HepG2 (cell line): Measurements from ENCODE around the gene ZNF446. TPM values are rescaled to one million over a fixed set of nuclear protein-coding genes. Genes with fewer than 3 reads are reported as not detected.
A peak's percentile ranks its signal among the peaks of the same experiment; 100 is the strongest.

Experiments
- BRD4 ChIP-seq: sonication (generic); formaldehyde crosslinking; IDR thresholded peaks from 2 replicates; pipeline ENCODE4 v1.4.0; 2020; ENCODE audit warnings: missing genetic modification reagents
- CBX1 ChIP-seq: IDR thresholded peaks from one replicate; pipeline ENCODE4 v1.6.1; 2016; ENCODE audit warnings: antibody characterized with exemption, low read depth
- GATAD1 ChIP-seq: IDR thresholded peaks from 2 replicates; pipeline ENCODE4 v1.6.1; 2016; ENCODE audit warnings: missing genetic modification reagents, missing compliant biosample characterization
- GRHL1 ChIP-seq: sonication (generic); formaldehyde crosslinking; conservative IDR thresholded peaks from 2 replicates; pipeline ENCODE4 v1.8.0; 2022; ENCODE audit warnings: missing genetic modification reagents
- ISX ChIP-seq: sonication (generic); formaldehyde crosslinking; conservative IDR thresholded peaks from 2 replicates; pipeline ENCODE4 v1.5.0; 2020; ENCODE audit warnings: missing genetic modification reagents
- JDP2 ChIP-seq: sonication (generic); formaldehyde crosslinking; IDR thresholded peaks from 2 replicates; pipeline ENCODE4 v1.8.1; 2022; ENCODE audit warnings: missing genetic modification reagents, borderline replicate concordance
- KLF12 ChIP-seq: sonication (generic); formaldehyde crosslinking; IDR thresholded peaks from 2 replicates; pipeline ENCODE4 v1.4.0; 2020; ENCODE audit warnings: missing genetic modification reagents, borderline replicate concordance
- NFRKB ChIP-seq: fragments of 450-650 bp; IDR thresholded peaks from 2 replicates; pipeline ENCODE4 v1.6.1; 2017
- PRPF4 ChIP-seq: fragments of 200-400 bp; formaldehyde crosslinking; IDR thresholded peaks from 2 replicates; pipeline ENCODE4 v1.6.1; 2016; ENCODE audit warnings: low read length, low read depth; ENCODE audit not compliant: poor library complexity, severe bottlenecking
- SIN3A ChIP-seq: IDR thresholded peaks from 2 replicates; pipeline ENCODE4 v1.6.1; 2011; ENCODE audit warnings: low read depth, mild to moderate bottlenecking, control low read depth, low read length, borderline replicate concordance
- THAP9 ChIP-seq: sonication (generic); formaldehyde crosslinking; IDR thresholded peaks from 2 replicates; pipeline ENCODE4; 2020; ENCODE audit warnings: missing genetic modification reagents, mild to moderate bottlenecking, borderline replicate concordance
- ZNF101 ChIP-seq: sonication (generic); formaldehyde crosslinking; IDR thresholded peaks from 2 replicates; pipeline ENCODE4 v1.4.0; 2020; ENCODE audit warnings: mild to moderate bottlenecking, low read depth, missing genetic modification reagents, borderline replicate concordance
- ZNF180 ChIP-seq: sonication (generic); formaldehyde crosslinking; IDR thresholded peaks from 2 replicates; pipeline ENCODE4 v1.4.0; 2020; ENCODE audit warnings: low read depth, missing genetic modification reagents, borderline replicate concordance
- ZNF350 ChIP-seq: sonication (generic); formaldehyde crosslinking; IDR thresholded peaks from 2 replicates; pipeline ENCODE4 v1.4.0; 2020; ENCODE audit warnings: mild to moderate bottlenecking, low read depth, missing genetic modification reagents, borderline replicate concordance
- ZNF446 ChIP-seq: sonication (generic); formaldehyde crosslinking; IDR thresholded peaks from 2 replicates; pipeline ENCODE4 v1.5.0; 2020; ENCODE audit warnings: mild to moderate bottlenecking, missing genetic modification reagents
- ZNF556 ChIP-seq: sonication (generic); formaldehyde crosslinking; IDR thresholded peaks from 2 replicates; pipeline ENCODE4 v1.4.0; 2020; ENCODE audit warnings: mild to moderate bottlenecking, missing genetic modification reagents, borderline replicate concordance
- ZNF609 ChIP-seq: sonication (generic); formaldehyde crosslinking; IDR thresholded peaks from 2 replicates; pipeline ENCODE4 v1.4.0; 2020; ENCODE audit warnings: mild to moderate bottlenecking, missing genetic modification reagents, borderline replicate concordance
- ZNF747 ChIP-seq: sonication (generic); formaldehyde crosslinking; IDR thresholded peaks from 2 replicates; pipeline ENCODE4 v1.8.1; 2023; ENCODE audit warnings: missing genetic modification reagents, mild to moderate bottlenecking, borderline replicate concordance
- ZNF83 ChIP-seq: sonication (generic); formaldehyde crosslinking; IDR thresholded peaks from 2 replicates; pipeline ENCODE4 v1.4.0; 2020; ENCODE audit warnings: missing genetic modification reagents, mild to moderate bottlenecking, borderline replicate concordance
- polyA plus RNA-seq, 8 experiments: library from polyadenylated mRNA; depleted of rRNA in 3 of 8; stranded (reverse) in 7 of 8; unstranded in 1 of 8; fragments of >200 nt; fragmentation: Illumina TruSeq in 4 of 8; extraction: Trizol in 4 of 8; gene quantifications; 2 replicates each; pipeline versions ENCODE4 v1.2.1 to v1.2.3, GENCODE V29; 2011 to 2016; ENCODE audit warnings: low read depth in 4 of 8, missing spikeins in 1 of 8, mixed read lengths in 1 of 8; ENCODE audit not compliant: insufficient read depth in 1 of 8
- total RNA-seq, 5 experiments: library from RNA; depleted of rRNA; stranded (reverse); fragments of >200 nt; fragmentation: Illumina TruSeq; extraction: Trizol; gene quantifications; 2 replicates each; pipeline ENCODE4 v1.2.3, GENCODE V29; 2016; ENCODE audit warnings: low read depth in 1 of 5

Gene ZNF446
- total and polyA plus RNA-seq, 2 of the 13 experiments (the other 11 are each of a cell fraction or from before 2014, with no cell fraction given) = 3.0 to 3.6 TPM

- TF ChIP-seq GATAD1 (CRISPR knock-in tag) (peak; percentile 99), ISX (CRISPR knock-in tag) (0 out of 2 replicates have a peak, but pooled peaks have one; percentile 16), ZNF350 (CRISPR knock-in tag) (peak; percentile 99), BRD4 (CRISPR knock-in tag) (no peak; the same call in none of the 2 replicates), CBX1 (peak; percentile 90), JDP2 (peak; percentile 26; the same call in 1 of the 2 replicates), PRPF4 (peak; percentile 55), SIN3A (peak; percentile 92; the same call in 1 of the 2 replicates), ZNF609 (peak; percentile 67), THAP9 (CRISPR knock-in tag) (peak; percentile 98), ZNF747 (CRISPR knock-in tag) (peak; percentile 98; the same call in 1 of the 2 replicates), ZNF446 (CRISPR knock-in tag) (0 out of 2 replicates have a peak, but pooled peaks have one; percentile 41), ZNF83 (peak; percentile 87), KLF12 (peak; percentile 98), ZNF101 (CRISPR knock-in tag) (no peak), ZNF556 (CRISPR knock-in tag) (peak; percentile 90), GRHL1 (CRISPR knock-in tag) (no peak), NFRKB (no peak), ZNF180 (CRISPR knock-in tag) (0 out of 2 replicates have a peak, but pooled peaks have one; percentile 21)
These were observed 43.5 kb downstream of the ZNF446 start, which contains the start of gene ZBTB45 (continued) for GRCh38 chr19:58519355-58520256.
